Naive thymus-derived CD8-positive, alpha-beta T cell (primary cell): ENCODE measurements around the gene ZNF425. TPM values are rescaled to one million over a fixed set of nuclear protein-coding genes. Genes with fewer than 3 reads are reported as not detected.
"Not testable (repeated sequence)": the region's sequence is repeated elsewhere in the genome, so short reads cannot be mapped to it uniquely, and the experiment has no call there.

ENCODE experiments used
- ATAC-seq, 2 donors: fragments of 150-1000 bp; cut with Tn5 transposase in 1 of 2; sonication (Bioruptor Pico), chemical (Tn5 transposase) in 1 of 2; 1 replicate in 1 of 2; 2 replicates in 1 of 2; pipeline ENCODE4 v1.10.0; 2021; ENCODE audit warnings: mild to moderate bottlenecking in 2 of 2, moderate library complexity in 2 of 2
- POLR2A ChIA-PET: fragments of 350-600 bp; sonication (Branson Sonifier 250); formaldehyde crosslinking; loops from one replicate; lab custom pipeline; 2021; ENCODE audit warnings: antibody characterized with exemption; lab: Charles Lee
- DNase-seq, 10 donors: peaks; one replicate each; pipeline versions ENCODE4 v3.0.0 to v3.0.0-alpha.2; 2020 to 2022
- H3K27ac Mint-ChIP-seq, 10 donors: one replicate each; pipeline ENCODE4 v1.8.0; 2020 to 2022; ENCODE audit warnings: mild to moderate bottlenecking in 10 of 10, mixed read lengths in 10 of 10, moderate library complexity in 4 of 10, inconsistent platforms in 1 of 10
- H3K27me3 Mint-ChIP-seq, 5 donors: one replicate each; pipeline ENCODE4 v1.8.0; 2021 to 2022; ENCODE audit warnings: mixed read lengths in 5 of 5
- H3K36me3 Mint-ChIP-seq, 3 donors: one replicate each; pipeline ENCODE4 v1.8.0; 2020 to 2022; ENCODE audit warnings: mixed read lengths in 3 of 3, mild to moderate bottlenecking in 2 of 3, inconsistent platforms in 1 of 3
- H3K4me1 Mint-ChIP-seq, 4 donors: one replicate each; pipeline ENCODE4 v1.8.0; 2021 to 2022; ENCODE audit warnings: mixed read lengths in 4 of 4
- H3K4me3 Mint-ChIP-seq, 10 donors: one replicate each; pipeline ENCODE4 v1.8.0; 2020 to 2022; ENCODE audit warnings: mild to moderate bottlenecking in 10 of 10, mixed read lengths in 10 of 10, moderate library complexity in 6 of 10, inconsistent platforms in 1 of 10
- H3K9me3 Mint-ChIP-seq, 9 donors: one replicate each; pipeline ENCODE4 v1.8.0; 2020 to 2022; ENCODE audit warnings: mixed read lengths in 9 of 9, mild to moderate bottlenecking in 3 of 9, inconsistent platforms in 1 of 9, moderate library complexity in 1 of 9
- polyA plus RNA-seq, 3 donors: library from polyadenylated mRNA; unstranded; fragments of 300-500 nt; fragmentation: Illumina TruSeq; gene quantifications; one replicate each; pipeline ENCODE4 v1.2.3, GENCODE V29; 2021
- total RNA-seq, 8 experiments: library from RNA in 2 of 8; stranded (reverse) in 2 of 8; gene quantifications; one replicate each; pipeline ENCODE4 v1.2.3 and lab custom pipeline; 2021 to 2026

ZNF425 gene
- total and polyA plus RNA-seq, 5 experiments from 2014 or later = 0.65 to 3.8 (median 1.8) TPM

DNA sequence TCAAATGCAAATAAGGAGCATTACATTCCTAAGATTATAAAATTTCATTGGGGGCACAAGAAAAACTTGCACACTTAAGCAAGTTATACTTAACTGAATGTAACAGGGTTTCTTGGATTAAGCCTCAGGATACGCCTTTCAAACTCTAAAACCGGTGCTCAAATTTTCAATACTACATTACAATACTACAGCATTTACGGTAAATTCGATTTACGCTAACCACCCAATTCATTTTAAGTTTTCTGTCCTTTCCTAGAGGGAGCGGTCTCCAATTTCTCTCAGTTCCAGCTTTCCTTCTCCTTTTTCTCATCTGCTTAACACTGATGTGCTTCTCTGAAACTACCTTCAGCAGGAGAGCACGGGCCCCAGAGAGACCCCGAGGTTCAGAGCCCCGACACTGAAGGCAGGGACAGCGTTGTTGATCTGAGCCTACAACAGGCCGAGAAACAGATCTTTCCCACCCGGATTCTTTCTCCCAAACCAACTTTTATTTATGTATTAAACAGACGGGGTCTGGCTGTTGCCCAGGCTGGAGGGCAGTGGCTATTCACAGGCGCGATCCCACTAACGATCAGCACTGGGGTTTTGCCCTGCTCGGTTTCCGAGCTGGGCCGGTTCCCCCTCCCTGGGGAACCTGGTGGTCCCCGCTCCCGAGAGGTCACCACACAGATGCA, 798 bp downstream of the ZNF425 start:
- DNase-seq = peak in 1 of 10 donors; percentile 4
- Mint-ChIP-seq H3K27me3 (no peaks in the 10 kb centered on the region), H3K27ac (peak overlapping the region; percentile 92 to 100 (median 98)), H3K36me3 (peaks cover under 1 to 8% (median 2%) of the 10 kb centered on the region in 3 donors), H3K4me1 (peaks cover 21 to 38% (median 25%) of the 10 kb centered on the region in 4 donors), H3K4me3 (peak overlapping the region; percentile 89 to 100 (median 99)), H3K9me3 (peaks cover 0 to 2% (median 0%) of the 10 kb centered on the region in 9 donors)
- ATAC-seq = no peak
- POLR2A ChIA-PET = interaction anchor here (0.6 to 5.1 kb wide), 10 partner anchors 9 to 185 kb away, joined by 3 to 98 read pairs (median 4); partner anchors contain the start of genes ZNF398, ZNF783 and ZNF786

- H3K4me1 Mint-ChIP-seq = no peaks in the 10 kb centered on the region
- no peaks in the 10 kb centered on the region for H3K27me3 Mint-ChIP-seq
- no peak for DNase-seq
- H3K27ac Mint-ChIP-seq = no peak overlapping the region
- POLR2A ChIA-PET = no interaction called here
- H3K9me3 Mint-ChIP-seq = no peaks in the 10 kb centered on the region
- H3K4me3 Mint-ChIP-seq = no peak overlapping the region
- H3K36me3 Mint-ChIP-seq = peaks cover 0 to 9% (median 6%) of the 10 kb centered on the region in 3 donors
- ATAC-seq = no peak
These were observed 16.2 kb downstream of the ZNF425 start for GRCh38 chr7:149109969-149110368.

DNA sequence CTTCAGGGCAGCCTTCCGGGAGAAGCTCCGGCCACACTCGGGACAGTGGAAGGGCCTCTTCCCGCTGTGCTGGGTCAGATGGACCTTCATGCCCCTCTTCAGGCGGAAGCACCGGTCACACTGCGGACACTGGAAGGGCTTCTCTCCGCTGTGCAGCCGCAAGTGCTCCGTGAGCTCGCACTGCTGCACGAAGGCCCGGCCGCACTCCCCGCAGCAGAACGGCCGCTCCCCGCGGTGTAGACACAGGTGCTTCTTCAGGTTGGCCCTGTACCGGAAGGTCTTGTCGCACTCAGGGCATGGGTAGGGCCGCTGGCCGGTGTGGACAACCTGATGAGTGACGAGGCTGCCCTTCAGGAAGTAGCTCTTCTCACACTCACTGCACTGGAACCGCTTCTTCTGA, 21.4 kb downstream of the ZNF425 start:
- no peak for ATAC-seq
- no peak overlapping the region for H3K27ac Mint-ChIP-seq

DNA sequence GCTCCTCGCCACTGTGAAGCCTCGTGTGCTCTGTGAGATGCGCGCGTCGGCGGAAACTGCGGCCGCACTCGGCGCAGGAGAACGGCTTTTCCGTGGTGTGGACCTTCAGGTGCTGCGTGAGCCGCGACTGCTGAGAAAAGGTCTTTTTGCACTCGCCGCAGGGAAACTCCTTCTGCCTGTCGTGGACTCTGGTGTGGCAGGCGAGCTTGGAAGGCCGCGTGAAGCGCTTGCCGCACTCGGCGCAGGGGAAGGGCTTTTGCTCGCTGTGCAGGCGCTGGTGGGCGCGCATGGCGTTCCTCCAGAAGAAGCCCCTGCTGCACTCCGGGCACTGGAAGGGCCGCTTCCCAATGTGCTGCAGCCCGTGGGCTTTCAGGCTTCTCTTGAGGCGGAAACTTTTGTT, 21.9 kb downstream of the ZNF425 start:
- peak overlapping the region in 1 of 10 donors; percentile 35 for H3K27ac Mint-ChIP-seq
- H3K4me1 Mint-ChIP-seq = peaks cover 0 to 2% (median 0%) of the 10 kb centered on the region in 4 donors
- no peaks in the 10 kb centered on the region for H3K9me3 Mint-ChIP-seq
- ATAC-seq (no peak), DNase-seq (no peak)
- POLR2A ChIA-PET = no interaction called here
- no peak overlapping the region for H3K4me3 Mint-ChIP-seq
- peaks cover 0 to 13% (median 6%) of the 10 kb centered on the region in 3 donors for H3K36me3 Mint-ChIP-seq
- no peaks in the 10 kb centered on the region for H3K27me3 Mint-ChIP-seq

More for the DNA sequence above, 21.4 kb downstream of the ZNF425 start:
- no peaks in the 10 kb centered on the region for H3K9me3 Mint-ChIP-seq
- POLR2A ChIA-PET = interaction anchor here (0.5 kb wide), 1 partner anchor 12 kb away, joined by 6 read pairs; no protein-coding TSS in a partner anchor
- H3K4me3 Mint-ChIP-seq = no peak overlapping the region
- H3K27me3 Mint-ChIP-seq = no peaks in the 10 kb centered on the region
- H3K4me1 Mint-ChIP-seq = peaks cover 0 to 2% (median 0%) of the 10 kb centered on the region in 4 donors
- H3K36me3 Mint-ChIP-seq = peaks cover 0 to 15% (median 8%) of the 10 kb centered on the region in 3 donors
- DNase-seq = no peak

- POLR2A ChIA-PET = no interaction called here
- ATAC-seq (no peak), DNase-seq (no peak)
- Mint-ChIP-seq H3K4me1 (peaks cover 0 to 2% (median 0%) of the 10 kb centered on the region in 4 donors), H3K9me3 (no peaks in the 10 kb centered on the region), H3K4me3 (no peak overlapping the region), H3K27me3 (no peaks in the 10 kb centered on the region), H3K36me3 (peaks cover 0 to 13% (median 5%) of the 10 kb centered on the region in 3 donors), H3K27ac (no peak overlapping the region)
These were observed 22.7 kb downstream of the ZNF425 start for GRCh38 chr7:149103424-149103823.

GRCh38 chr7:149102666-149103065, 23.5 kb downstream of the ZNF425 start:
- POLR2A ChIA-PET = no interaction called here
- DNase-seq = no peak
- Mint-ChIP-seq H3K36me3 (peaks cover 0 to 13% (median 5%) of the 10 kb centered on the region in 3 donors), H3K27ac (peak overlapping the region in 1 of 10 donors; percentile 53), H3K4me1 (peaks cover 0 to 3% (median 0%) of the 10 kb centered on the region in 4 donors), H3K27me3 (no peaks in the 10 kb centered on the region), H3K4me3 (no peak overlapping the region), H3K9me3 (no peaks in the 10 kb centered on the region)
- no peak for ATAC-seq

DNA sequence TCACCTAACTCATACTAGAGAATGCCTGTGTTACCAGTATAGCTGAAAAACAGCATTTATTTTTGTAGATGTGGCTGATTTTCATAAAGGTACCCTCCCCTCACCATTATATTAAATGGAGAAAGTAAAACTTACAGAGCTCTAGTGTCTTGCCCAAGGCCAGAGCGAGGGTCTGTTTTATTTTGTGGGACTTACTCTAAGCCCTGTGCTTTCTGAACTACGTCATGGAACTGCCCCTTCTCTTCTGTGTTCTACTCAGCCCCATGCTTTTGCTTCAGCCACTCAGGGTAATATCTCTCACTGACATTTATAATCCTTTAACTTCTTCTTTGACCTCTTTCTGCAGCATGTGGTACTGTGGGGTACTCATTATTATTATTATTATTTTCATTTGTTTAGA, 25.3 kb downstream of the ZNF425 start:
- DNase-seq (no peak), ATAC-seq (no peak)
- Mint-ChIP-seq H3K27me3 (no peaks in the 10 kb centered on the region), H3K27ac (no peak overlapping the region), H3K9me3 (no peaks in the 10 kb centered on the region), H3K4me1 (peaks cover 0 to 3% (median 0%) of the 10 kb centered on the region in 4 donors), H3K4me3 (no peak overlapping the region), H3K36me3 (peaks cover 0 to 13% (median 5%) of the 10 kb centered on the region in 3 donors)
- POLR2A ChIA-PET = no interaction called here

- Mint-ChIP-seq H3K9me3 (no peaks in the 10 kb centered on the region), H3K27me3 (no peaks in the 10 kb centered on the region), H3K4me3 (no peak overlapping the region), H3K36me3 (peaks cover 0 to 11% (median 2%) of the 10 kb centered on the region in 3 donors), H3K4me1 (peaks cover 0 to 3% (median 0%) of the 10 kb centered on the region in 4 donors), H3K27ac (no peak overlapping the region)
- no peak for ATAC-seq
- POLR2A ChIA-PET = no interaction called here
- DNase-seq = no peak
These were observed 27.1 kb downstream of the ZNF425 start for GRCh38 chr7:149099058-149099457.

DNA sequence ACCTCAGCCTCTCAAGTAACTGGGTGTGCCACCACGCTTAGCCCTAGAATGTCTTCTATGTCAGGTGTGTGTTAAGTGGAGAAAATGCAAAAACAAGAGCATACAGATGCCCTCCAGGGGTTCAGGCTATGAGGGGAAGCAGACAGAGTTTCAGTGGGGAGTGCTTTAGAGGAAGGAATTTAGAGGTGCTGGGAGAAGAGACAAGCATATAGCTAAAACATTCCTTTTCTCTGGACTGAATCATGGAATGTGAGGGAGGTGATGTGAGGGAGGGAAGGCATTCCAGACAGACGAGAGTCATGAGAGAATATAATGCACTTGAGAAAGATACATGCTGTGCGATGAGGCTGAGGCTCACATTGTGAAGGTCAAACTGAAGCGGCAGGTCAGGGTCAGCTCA, 29.0 kb downstream of the ZNF425 start:
- H3K4me3 Mint-ChIP-seq = no peak overlapping the region
- peak overlapping the region in 1 of 10 donors; percentile 17 for H3K27ac Mint-ChIP-seq
- DNase-seq = no peak
- no peaks in the 10 kb centered on the region for H3K27me3 Mint-ChIP-seq
- H3K9me3 Mint-ChIP-seq = no peaks in the 10 kb centered on the region
- POLR2A ChIA-PET = no interaction called here
- no peak for ATAC-seq
- no peaks in the 10 kb centered on the region for H3K36me3 Mint-ChIP-seq
- H3K4me1 Mint-ChIP-seq = peaks cover 0 to 3% (median under 1%) of the 10 kb centered on the region in 4 donors

- H3K36me3 Mint-ChIP-seq = no peaks in the 10 kb centered on the region
- peak overlapping the region in 5 of 10 donors; percentile 22 to 89 (median 38) for H3K27ac Mint-ChIP-seq
- POLR2A ChIA-PET = interaction anchor here (3.0 kb wide), 1 partner anchor 33 kb away, joined by 17 read pairs; the partner anchor contains the start of gene ZNF425
These were observed 32.9 kb downstream of the ZNF425 start for GRCh38 chr7:149093228-149093627.

GRCh38 chr7:149092244-149092643, 33.9 kb downstream of the ZNF425 start:
- Mint-ChIP-seq H3K4me3 (peak overlapping the region in 7 of 10 donors; percentile 31 to 70 (median 45)), H3K27ac (peak overlapping the region; percentile 35 to 99 (median 96)), H3K4me1 (peaks cover 10 to 30% (median 25%) of the 10 kb centered on the region in 4 donors)
- H3K36me3 Mint-ChIP-seq, H3K27me3 Mint-ChIP-seq, H3K9me3 Mint-ChIP-seq, DNase-seq, ATAC-seq: not testable (repeated sequence)
- POLR2A ChIA-PET = interaction anchor here (0.7 to 3.0 kb wide), 9 partner anchors 13 to 209 kb away, joined by 3 to 17 read pairs (median 6); partner anchors contain the start of genes PDIA4, ZNF398 and ZNF425

More at GRCh38 chr7:149093228-149093627, 32.9 kb downstream of the ZNF425 start:
- no peak for DNase-seq
- Mint-ChIP-seq H3K4me3 (no peak overlapping the region), H3K9me3 (no peaks in the 10 kb centered on the region), H3K4me1 (peaks cover 9 to 24% (median 17%) of the 10 kb centered on the region in 4 donors), H3K27me3 (no peaks in the 10 kb centered on the region)
- no peak for ATAC-seq

GRCh38 chr7:149090397-149091195, 35.5 kb downstream of the ZNF425 start, which contains the start of gene ZNF786:
Gene ZNF786 (minus strand): TSS chr7:149090718. CDS start chr7:149090640, 78 bp downstream.
- DNase-seq = peak; percentile 88 to 95 (median 93)
- POLR2A ChIA-PET = interaction anchor here (0.6 to 3.0 kb wide), 10 partner anchors 19 to 105 kb away, joined by 3 to 17 read pairs (median 4); partner anchors contain the start of genes PDIA4, ZNF398 and ZNF425
- Mint-ChIP-seq H3K27ac (peak within 1 kb of the TSS; percentile 96 to 100 (median 99)), H3K27me3 (no peaks in the 10 kb centered on the region), H3K36me3 (peaks cover 0 to 4% (median 2%) of the 10 kb centered on the region in 3 donors), H3K4me1 (peaks cover 15 to 42% (median 35%) of the 10 kb centered on the region in 4 donors), H3K9me3 (peaks cover 0 to 2% (median 0%) of the 10 kb centered on the region in 9 donors), H3K4me3 (peak within 1 kb of the TSS; percentile 94 to 100 (median 100))
- ATAC-seq = peak; percentile 84 to 85
